Peyer's patch (tissue), 4 donors: ENCODE measurements around the gene MED7.

ENCODE experiments used
- POLR2A ChIP-seq, 2 donors: fragments of 450-650 bp; IDR thresholded peaks; one replicate each; pipeline ENCODE4 v1.5.1; 2017; ENCODE audit warnings: antibody characterized with exemption in 2 of 2, mild to moderate bottlenecking in 2 of 2, moderate library complexity in 2 of 2
- TF ChIP-seq, protein P1 (sequence below), 6 experiments: fragments of 450-650 bp in 4 of 6; fragments of 200-600 bp in 2 of 6; sonication (generic) in 1 of 6; IDR thresholded peaks; one replicate each; pipeline ENCODE4 v1.5.1; 2017 to 2019; ENCODE audit warnings: antibody characterized with exemption in 6 of 6, mild to moderate bottlenecking in 3 of 6, moderate library complexity in 1 of 6

DNA sequence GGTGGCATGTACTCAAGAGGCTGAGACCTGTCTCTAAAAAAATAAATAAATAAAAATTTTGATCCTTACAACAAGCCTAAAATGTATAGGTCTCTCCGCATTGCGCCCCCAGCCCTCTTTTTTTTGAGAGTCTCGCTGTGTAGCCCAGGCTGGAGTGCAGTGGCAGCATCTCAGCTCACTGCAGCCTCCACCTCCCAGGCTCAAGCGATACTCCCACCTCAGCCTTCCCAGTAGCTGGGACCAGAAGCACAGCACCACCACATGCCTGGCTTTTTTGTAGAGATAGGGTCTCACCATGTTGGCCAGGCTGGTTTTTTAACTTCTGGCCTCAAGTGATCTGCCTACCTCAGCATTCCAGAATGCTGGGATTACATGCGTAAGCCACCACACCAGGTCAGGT lies 25.6 kb upstream of the MED7 start:
- TF ChIP-seq, protein P1, sequence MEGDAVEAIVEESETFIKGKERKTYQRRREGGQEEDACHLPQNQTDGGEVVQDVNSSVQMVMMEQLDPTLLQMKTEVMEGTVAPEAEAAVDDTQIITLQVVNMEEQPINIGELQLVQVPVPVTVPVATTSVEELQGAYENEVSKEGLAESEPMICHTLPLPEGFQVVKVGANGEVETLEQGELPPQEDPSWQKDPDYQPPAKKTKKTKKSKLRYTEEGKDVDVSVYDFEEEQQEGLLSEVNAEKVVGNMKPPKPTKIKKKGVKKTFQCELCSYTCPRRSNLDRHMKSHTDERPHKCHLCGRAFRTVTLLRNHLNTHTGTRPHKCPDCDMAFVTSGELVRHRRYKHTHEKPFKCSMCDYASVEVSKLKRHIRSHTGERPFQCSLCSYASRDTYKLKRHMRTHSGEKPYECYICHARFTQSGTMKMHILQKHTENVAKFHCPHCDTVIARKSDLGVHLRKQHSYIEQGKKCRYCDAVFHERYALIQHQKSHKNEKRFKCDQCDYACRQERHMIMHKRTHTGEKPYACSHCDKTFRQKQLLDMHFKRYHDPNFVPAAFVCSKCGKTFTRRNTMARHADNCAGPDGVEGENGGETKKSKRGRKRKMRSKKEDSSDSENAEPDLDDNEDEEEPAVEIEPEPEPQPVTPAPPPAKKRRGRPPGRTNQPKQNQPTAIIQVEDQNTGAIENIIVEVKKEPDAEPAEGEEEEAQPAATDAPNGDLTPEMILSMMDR (IDR thresholded peaks at IDR 0.05) = no peak
- TF ChIP-seq POLR2A (IDR thresholded peaks at IDR 0.05) = no peak
